Hepatic stellate cell (primary cell): ENCODE results near the gene NRXN3.

Experiments used
- DNase-seq: peaks from one replicate; pipeline ENCODE4 v3.0.0; 2011; ENCODE audit warnings: low spot score

The NRXN3 gene

GRCh38 chr14:78721756-78722480 is 551.7 kb downstream of the NRXN3 start:
- DNase-seq: no peak

GRCh38 chr14:78725086-78725485 is 554.9 kb downstream of the NRXN3 start:
- DNase-seq: no peak

- DNase-seq: no peak
Measured at GRCh38 chr14:78737116-78737515, 566.9 kb downstream of the NRXN3 start.

GRCh38 chr14:78737601-78738000 is 567.4 kb downstream of the NRXN3 start:
- DNase-seq: no peak

GRCh38 chr14:78746086-78746595 is 576.0 kb downstream of the NRXN3 start:
- no peak for DNase-seq

GRCh38 chr14:78747813-78748212 is 577.6 kb downstream of the NRXN3 start:
- no peak for DNase-seq

- DNase-seq: no peak
Measured at GRCh38 chr14:78752518-78753188, 582.5 kb downstream of the NRXN3 start.

GRCh38 chr14:78754059-78754458 is 583.9 kb downstream of the NRXN3 start:
- DNase-seq: no peak

GRCh38 chr14:78758333-78758732 is 588.2 kb downstream of the NRXN3 start:
- peak; percentile 16 for DNase-seq

- no peak for DNase-seq
Measured at GRCh38 chr14:78762331-78762730, 592.2 kb downstream of the NRXN3 start.

- DNase-seq: no peak
Measured at GRCh38 chr14:78763746-78764145, 593.6 kb downstream of the NRXN3 start.

- DNase-seq: peak; percentile 17
Measured at GRCh38 chr14:78764240-78764639, 594.1 kb downstream of the NRXN3 start.

GRCh38 chr14:78764645-78765044 is 594.5 kb downstream of the NRXN3 start:
- no peak for DNase-seq

- no peak for DNase-seq
Measured at GRCh38 chr14:78767436-78767835, 597.3 kb downstream of the NRXN3 start.

GRCh38 chr14:78782551-78782950 is 612.4 kb downstream of the NRXN3 start:
- DNase-seq: no peak

- DNase-seq: no peak
Measured at GRCh38 chr14:78785265-78785664, 615.1 kb downstream of the NRXN3 start.

- no peak for DNase-seq
Measured at GRCh38 chr14:78788467-78789360, 618.5 kb downstream of the NRXN3 start.

GRCh38 chr14:78790271-78790670 is 620.1 kb downstream of the NRXN3 start:
- no peak for DNase-seq

- DNase-seq: no peak
Measured at GRCh38 chr14:78798757-78799156, 628.6 kb downstream of the NRXN3 start.

- DNase-seq: no peak
Measured at GRCh38 chr14:78805570-78805969, 635.4 kb downstream of the NRXN3 start.

- no peak for DNase-seq
Measured at GRCh38 chr14:78823035-78823434, 652.9 kb downstream of the NRXN3 start.

GRCh38 chr14:78823516-78823915 is 653.3 kb downstream of the NRXN3 start:
- DNase-seq: no peak

GRCh38 chr14:78829274-78829673 is 659.1 kb downstream of the NRXN3 start:
- no peak for DNase-seq
